Mesenchymal stem cell (in vitro differentiated cells and primary cell): ENCODE data around the gene DUSP12.

ENCODE experiments used
- DNase-seq: peaks from one replicate; pipeline ENCODE4 v3.0.0-alpha.2; 2013
- H2AFZ ChIP-seq: one replicate; pipeline ENCODE4 v1.6.1; 2013; ENCODE audit warnings: low read depth, mild to moderate bottlenecking, control low read depth, inconsistent platforms, low read length, moderate library complexity
- H2AK5ac ChIP-seq: 2 replicates; pipeline ENCODE4 v1.6.1; 2013; ENCODE audit warnings: low read length, moderate library complexity, mild to moderate bottlenecking, inconsistent platforms; ENCODE audit not compliant: severe bottlenecking
- H2BK120ac ChIP-seq: one replicate; pipeline ENCODE4 v1.6.1; 2013; ENCODE audit warnings: low read depth, mild to moderate bottlenecking, inconsistent platforms, low read length, moderate library complexity
- H2BK12ac ChIP-seq, 2 experiments: one replicate each; pipeline ENCODE4 v1.6.1; 2013; ENCODE audit warnings: inconsistent platforms in 2 of 2, low read length in 2 of 2, mild to moderate bottlenecking in 2 of 2, moderate library complexity in 2 of 2, control low read depth in 1 of 2
- H2BK15ac ChIP-seq: one replicate; pipeline ENCODE4 v1.6.1; 2013; ENCODE audit warnings: mild to moderate bottlenecking, low read depth, inconsistent platforms; ENCODE audit not compliant: poor library complexity, severe bottlenecking
- H2BK5ac ChIP-seq: 2 replicates; pipeline ENCODE4 v1.6.1; 2013; ENCODE audit warnings: low read depth, mild to moderate bottlenecking, low read length, control low read depth, inconsistent platforms; ENCODE audit not compliant: poor library complexity, severe bottlenecking
- H3K14ac ChIP-seq, 2 experiments: one replicate each; pipeline ENCODE4 v1.6.1; 2013; ENCODE audit warnings: inconsistent platforms in 2 of 2, low read length in 2 of 2, control low read depth in 1 of 2, mild to moderate bottlenecking in 1 of 2, moderate library complexity in 1 of 2
- H3K18ac ChIP-seq, 2 experiments: one replicate each; pipeline ENCODE4 v1.6.1; 2013; ENCODE audit warnings: inconsistent platforms in 2 of 2, low read length in 2 of 2, control low read depth in 1 of 2, low read depth in 1 of 2, mild to moderate bottlenecking in 1 of 2
- H3K23ac ChIP-seq, 2 experiments: one replicate each; pipeline ENCODE4 v1.6.1; 2013; ENCODE audit warnings: inconsistent platforms in 2 of 2, low read length in 2 of 2, mild to moderate bottlenecking in 2 of 2, moderate library complexity in 2 of 2, control low read depth in 1 of 2
- H3K27ac ChIP-seq: 2 replicates; pipeline ENCODE4 v1.5.1; 2013; ENCODE audit warnings: mild to moderate bottlenecking, moderate library complexity, low read length, control low read depth, inconsistent platforms; ENCODE audit not compliant: poor library complexity, severe bottlenecking
- H3K27me3 ChIP-seq, 2 experiments: 2 replicates each; pipeline versions ENCODE4 v1.6.1 to v1.7.0; 2013; ENCODE audit warnings: low read length in 2 of 2, mild to moderate bottlenecking in 2 of 2, moderate library complexity in 2 of 2, control low read depth in 1 of 2, inconsistent platforms in 1 of 2; ENCODE audit not compliant: control insufficient read depth in 1 of 2, insufficient read depth in 1 of 2
- H3K36me3 ChIP-seq, 2 experiments: 2 replicates each; pipeline versions ENCODE4 v1.6.1 to v1.7.0; 2013; ENCODE audit warnings: low read length in 2 of 2, control low read depth in 1 of 2, inconsistent platforms in 1 of 2, low read depth in 1 of 2, mild to moderate bottlenecking in 1 of 2; ENCODE audit not compliant: insufficient read depth in 2 of 2, control insufficient read depth in 1 of 2
- H3K4ac ChIP-seq, 2 experiments: one replicate each; pipeline ENCODE4 v1.6.1; 2013; ENCODE audit warnings: inconsistent platforms in 2 of 2, low read length in 2 of 2, mild to moderate bottlenecking in 2 of 2, moderate library complexity in 2 of 2, control low read depth in 1 of 2, low read depth in 1 of 2
- H3K4me1 ChIP-seq: 2 replicates; pipeline ENCODE4 v1.6.1; 2013; ENCODE audit warnings: low read depth, low read length, control low read depth; ENCODE audit not compliant: control insufficient read depth, insufficient read depth
- H3K4me2 ChIP-seq: 2 replicates; pipeline ENCODE4 v1.6.1; 2013; ENCODE audit warnings: low read length, mild to moderate bottlenecking, inconsistent platforms; ENCODE audit not compliant: poor library complexity, severe bottlenecking
- H3K4me3 ChIP-seq, 2 experiments: 2 replicates each; pipeline versions ENCODE4 v1.5.1 to v1.7.0; 2013; ENCODE audit warnings: low read length in 2 of 2, mild to moderate bottlenecking in 2 of 2, control low read depth in 1 of 2, low read depth in 1 of 2; ENCODE audit not compliant: insufficient read depth in 1 of 2
- H3K79me1 ChIP-seq: replicated peaks from 2 replicates; pipeline ENCODE4 v1.6.1; 2013; ENCODE audit warnings: mild to moderate bottlenecking, control low read depth, low read length, inconsistent platforms; ENCODE audit not compliant: poor library complexity, severe bottlenecking
- H3K9ac ChIP-seq: 2 replicates; pipeline ENCODE4 v1.7.0; 2013; ENCODE audit warnings: mild to moderate bottlenecking, low read length, moderate library complexity
- H3K9me3 ChIP-seq: 2 replicates; pipeline ENCODE4 v1.7.0; 2013; ENCODE audit warnings: mild to moderate bottlenecking, low read length; ENCODE audit not compliant: control insufficient read depth
- H4K8ac ChIP-seq: one replicate; pipeline ENCODE4 v1.6.1; 2013; ENCODE audit warnings: inconsistent platforms, mild to moderate bottlenecking, low read length, moderate library complexity
- H4K91ac ChIP-seq: one replicate; pipeline ENCODE4 v1.6.1; 2013; ENCODE audit warnings: mild to moderate bottlenecking, low read length, inconsistent platforms
- WGBS: methylation state at CpG from one replicate; pipeline ENCODE4 v1.1.7; 2013; ENCODE audit warnings: mixed read lengths; 5-methylcytosine and 5-hydroxymethylcytosine counted together

The DUSP12 gene

DNA sequence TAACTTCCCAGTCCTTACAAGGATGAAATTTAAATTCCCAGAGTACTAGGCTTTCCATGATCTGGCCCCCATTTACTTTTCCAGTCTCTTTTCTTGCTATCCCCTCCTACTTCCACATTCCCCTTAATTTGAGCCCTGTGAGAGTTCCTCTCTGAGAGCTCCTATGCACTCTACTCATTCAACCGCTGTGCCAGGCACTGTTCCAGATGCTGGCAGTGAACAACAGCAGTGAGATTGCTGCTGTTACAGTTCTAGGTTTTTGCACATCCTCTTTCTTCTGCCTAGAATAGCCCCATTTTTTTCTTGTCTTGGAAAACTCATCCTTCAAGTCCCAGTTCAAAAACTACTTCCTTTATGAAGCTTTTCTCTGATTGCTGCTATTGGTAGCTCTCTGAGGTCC is 35.4 kb downstream of the DUSP12 start:
- Histone ChIP-seq H3K27ac (no peak overlapping the region), H3K4me2 (no peak overlapping the region), H4K91ac (no peak overlapping the region), H3K4me3 (no peak overlapping the region), H2AK5ac (no peak overlapping the region), H3K79me1 (peaks cover 11% of the 10 kb centered on the region), H3K14ac (no peak overlapping the region), H3K36me3 (peaks cover 6 to 61% of the 10 kb centered on the region in 2 experiments), H3K9ac (no peak overlapping the region), H3K9me3 (no peaks in the 10 kb centered on the region), H2BK12ac (no peak overlapping the region), H3K4me1 (peaks cover 1% of the 10 kb centered on the region), H2BK5ac (no peak overlapping the region), H2BK15ac (no peak overlapping the region), H3K4ac (no peak overlapping the region), H3K27me3 (no peaks in the 10 kb centered on the region), H2BK120ac (no peak overlapping the region), H3K18ac (no peak overlapping the region), H3K23ac (no peak overlapping the region), H4K8ac (no peak overlapping the region), H2AFZ (no peak overlapping the region)
- no peak for DNase-seq
- WGBS, result 98% methylated on average over 1 of the region's 1 CpG

DNA sequence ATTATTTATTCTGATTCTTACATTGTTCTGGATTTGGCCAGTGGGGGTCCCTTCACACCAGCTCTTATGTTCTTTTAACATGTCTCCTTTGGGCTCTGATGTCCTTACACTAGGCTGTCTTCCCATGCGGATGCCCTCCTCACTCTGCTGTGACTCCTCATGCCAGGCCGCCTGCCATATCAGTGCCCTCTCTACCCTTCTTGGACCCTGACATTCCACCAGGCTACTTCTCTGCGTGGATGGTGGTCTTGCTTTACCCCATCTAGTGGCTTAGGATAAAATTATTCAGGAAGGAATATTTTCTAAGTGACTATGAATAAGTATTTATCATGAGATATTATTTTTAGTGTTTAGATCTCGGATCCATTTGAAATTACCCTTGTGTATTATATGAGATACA is 37.8 kb downstream of the DUSP12 start:
- Histone ChIP-seq H3K4me3 (no peak overlapping the region), H3K14ac (no peak overlapping the region), H3K4me1 (no peaks in the 10 kb centered on the region), H2BK5ac (no peak overlapping the region), H2BK15ac (no peak overlapping the region), H2AK5ac (no peak overlapping the region), H4K91ac (no peak overlapping the region), H3K9ac (no peak overlapping the region), H3K9me3 (no peaks in the 10 kb centered on the region), H3K23ac (no peak overlapping the region), H3K18ac (no peak overlapping the region), H3K79me1 (peaks cover 9% of the 10 kb centered on the region), H3K4me2 (no peak overlapping the region), H3K4ac (no peak overlapping the region), H3K27me3 (no peaks in the 10 kb centered on the region), H2AFZ (no peak overlapping the region), H4K8ac (no peak overlapping the region), H3K27ac (no peak overlapping the region), H2BK120ac (no peak overlapping the region), H3K36me3 (peaks cover 3 to 62% of the 10 kb centered on the region in 2 experiments), H2BK12ac (no peak overlapping the region)
- 95% methylated on average over 2 of the region's 4 CpGs for WGBS
- DNase-seq, result no peak

DNA sequence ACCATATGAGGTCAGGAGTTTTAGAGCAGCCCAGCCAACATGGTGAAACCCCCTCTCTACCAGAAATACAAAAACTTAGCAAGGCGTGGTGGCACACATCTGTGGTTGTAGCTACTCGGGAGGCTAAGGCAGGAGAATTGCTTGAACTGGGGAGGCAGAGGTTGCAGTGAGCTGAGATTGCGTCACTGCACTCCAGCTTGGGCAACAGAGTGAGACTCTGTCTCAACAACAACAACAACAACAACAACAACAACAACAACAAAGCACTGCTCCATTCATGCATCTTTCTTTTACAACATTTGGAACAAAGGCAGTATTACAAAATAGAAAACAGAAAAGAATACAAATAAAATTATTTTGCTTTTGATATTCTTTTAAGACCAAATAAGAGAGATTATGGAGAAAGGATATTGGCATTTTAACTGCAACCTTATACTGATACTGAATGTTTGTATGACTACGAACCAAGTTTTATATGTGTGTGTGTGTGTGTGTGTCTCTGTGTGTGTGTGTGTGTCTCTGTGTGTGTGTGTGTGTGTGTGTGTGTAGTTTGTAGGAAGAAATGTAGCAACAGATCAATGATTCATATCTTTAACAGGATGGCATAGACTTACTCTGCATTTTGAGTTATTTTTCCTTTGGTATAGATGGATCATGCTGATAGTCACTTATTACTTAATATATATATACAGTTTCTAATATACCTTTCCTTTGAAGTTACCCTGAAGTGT is 41.2 kb downstream of the DUSP12 start:
- H4K91ac ChIP-seq, result no peak overlapping the region
- no peak overlapping the region for H3K18ac ChIP-seq
- H2BK5ac ChIP-seq, result no peak overlapping the region
- no peak overlapping the region for H3K4me3 ChIP-seq
- H2AFZ ChIP-seq, result no peak overlapping the region
- H3K9ac ChIP-seq, result no peak overlapping the region
- H3K27ac ChIP-seq, result no peak overlapping the region
- 96% methylated on average over 4 of the region's 4 CpGs for WGBS
- H4K8ac ChIP-seq, result no peak overlapping the region
- H3K4ac ChIP-seq, result no peak overlapping the region
- no peak overlapping the region for H2AK5ac ChIP-seq
- H2BK15ac ChIP-seq, result no peak overlapping the region
- DNase-seq, result no peak
- H2BK120ac ChIP-seq, result no peak overlapping the region
- no peak overlapping the region for H3K14ac ChIP-seq
- H3K9me3 ChIP-seq, result no peaks in the 10 kb centered on the region
- no peaks in the 10 kb centered on the region for H3K4me1 ChIP-seq
- H3K79me1 ChIP-seq, result peaks cover 6% of the 10 kb centered on the region
- H3K4me2 ChIP-seq, result no peak overlapping the region
- no peak overlapping the region for H3K23ac ChIP-seq
- no peaks in the 10 kb centered on the region for H3K27me3 ChIP-seq
- no peak overlapping the region for H2BK12ac ChIP-seq
- H3K36me3 ChIP-seq, result peaks cover 3 to 52% of the 10 kb centered on the region in 2 experiments

DNA sequence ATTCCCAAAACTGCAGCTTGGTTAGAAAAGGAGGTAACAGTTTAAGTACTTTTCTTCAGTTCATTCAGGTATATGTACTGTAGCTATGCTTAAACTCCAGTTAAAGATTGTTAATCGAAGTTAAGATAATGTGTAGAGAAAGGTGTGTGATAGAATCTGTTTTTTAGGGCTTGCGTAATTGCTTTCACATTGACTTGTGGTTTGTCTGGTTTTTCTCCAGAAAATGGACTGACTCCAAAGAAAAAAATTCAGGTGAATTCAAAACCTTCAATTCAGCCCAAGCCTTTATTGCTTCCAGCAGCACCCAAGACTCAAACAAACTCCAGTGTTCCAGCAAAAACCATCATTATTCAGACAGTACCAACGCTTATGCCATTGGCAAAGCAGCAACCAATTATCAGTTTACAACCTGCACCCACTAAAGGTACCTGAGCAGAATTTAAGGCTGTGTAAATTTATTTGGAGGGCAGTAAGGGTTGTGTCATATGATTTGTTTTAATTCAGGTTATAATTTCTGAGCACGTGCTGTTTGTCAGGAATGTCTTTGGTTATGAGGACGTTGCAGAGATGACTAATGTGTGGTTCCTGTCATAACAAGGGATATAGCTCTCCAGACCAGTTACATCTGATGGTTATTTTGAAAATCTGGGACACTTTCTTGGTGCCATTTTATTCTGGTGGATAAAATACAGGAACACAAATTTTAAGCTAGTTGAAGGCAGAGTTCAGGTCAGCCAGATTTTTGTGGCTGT is 42.5 kb downstream of the DUSP12 start:
- no peak overlapping the region for H4K91ac ChIP-seq
- H2BK15ac ChIP-seq, result no peak overlapping the region
- H3K36me3 ChIP-seq, result peaks cover 3 to 54% of the 10 kb centered on the region in 2 experiments
- H3K4me1 ChIP-seq, result no peaks in the 10 kb centered on the region
- H3K9me3 ChIP-seq, result no peaks in the 10 kb centered on the region
- H3K4me2 ChIP-seq, result no peak overlapping the region
- H3K4ac ChIP-seq, result no peak overlapping the region
- H2BK12ac ChIP-seq, result no peak overlapping the region
- no peak overlapping the region for H3K14ac ChIP-seq
- H2AK5ac ChIP-seq, result no peak overlapping the region
- 85% methylated on average over 4 of the region's 5 CpGs for WGBS
- H3K27ac ChIP-seq, result no peak overlapping the region
- no peak for DNase-seq
- H3K4me3 ChIP-seq, result no peak overlapping the region
- no peak overlapping the region for H4K8ac ChIP-seq
- peak overlapping the region; percentile 23 for H3K9ac ChIP-seq
- H3K23ac ChIP-seq, result no peak overlapping the region
- no peak overlapping the region for H2AFZ ChIP-seq
- H3K79me1 ChIP-seq, result peaks cover 7% of the 10 kb centered on the region
- no peak overlapping the region for H2BK120ac ChIP-seq
- no peak overlapping the region for H2BK5ac ChIP-seq
- H3K18ac ChIP-seq, result no peak overlapping the region
- H3K27me3 ChIP-seq, result no peaks in the 10 kb centered on the region
